D341Med (cell line): ENCODE data around the gene KRT80.

Experiments
- DNase-seq: peaks from one replicate; pipeline ENCODE4 v3.0.0; 2012; ENCODE audit warnings: low spot score

The KRT80 gene

GRCh38 chr12:52197371-52198231, 5.8 kb upstream of the KRT80 start:
- DNase-seq, result no peak

- DNase-seq, result no peak
Measured at GRCh38 chr12:52195065-52195730, 3.4 kb upstream of the KRT80 start.

GRCh38 chr12:52193991-52194390, 2.2 kb upstream of the KRT80 start:
- no peak for DNase-seq

- DNase-seq, result no peak
Measured at GRCh38 chr12:52193532-52193931, 1.7 kb upstream of the KRT80 start.

GRCh38 chr12:52190860-52191729, 719 bp downstream of the KRT80 start:
- no peak for DNase-seq

GRCh38 chr12:52189376-52190174, 2.2 kb downstream of the KRT80 start:
- no peak for DNase-seq

- DNase-seq, result no peak
Measured at GRCh38 chr12:52188658-52189057, 3.2 kb downstream of the KRT80 start.

GRCh38 chr12:52187640-52188039, 4.2 kb downstream of the KRT80 start:
- DNase-seq, result no peak

GRCh38 chr12:52187206-52187605, 4.6 kb downstream of the KRT80 start:
- DNase-seq, result no peak

GRCh38 chr12:52186118-52186840, 5.5 kb downstream of the KRT80 start:
- no peak for DNase-seq

GRCh38 chr12:52185400-52185967, 6.3 kb downstream of the KRT80 start:
- no peak for DNase-seq

GRCh38 chr12:52184813-52185212, 7.0 kb downstream of the KRT80 start:
- no peak for DNase-seq

- DNase-seq, result no peak
Measured at GRCh38 chr12:52183971-52184370, 7.8 kb downstream of the KRT80 start.

- DNase-seq, result no peak
Measured at GRCh38 chr12:52183544-52183910, 8.3 kb downstream of the KRT80 start.

- no peak for DNase-seq
Measured at GRCh38 chr12:52182898-52183543, 8.8 kb downstream of the KRT80 start.

GRCh38 chr12:52182384-52182783, 9.4 kb downstream of the KRT80 start:
- DNase-seq, result no peak

GRCh38 chr12:52181746-52182145, 10.1 kb downstream of the KRT80 start:
- no peak for DNase-seq

- no peak for DNase-seq
Measured at GRCh38 chr12:52180971-52181628, 10.7 kb downstream of the KRT80 start.

- DNase-seq, result no peak
Measured at GRCh38 chr12:52179396-52179973, 12.3 kb downstream of the KRT80 start.
